Lower lobe of right lung (tissue), 2 donors: ENCODE measurements around the gene ANGPTL4. TPM values are rescaled to one million over a fixed set of nuclear protein-coding genes. Genes with fewer than 3 reads are reported as not detected.
"Not testable (repeated sequence)": the region's sequence is repeated elsewhere in the genome, so short reads cannot be mapped to it uniquely, and the experiment has no call there.

Experiments used
- ATAC-seq, 2 donors: fragments of 200-7000 bp; cut with Tn5 transposase; one replicate each; pipeline ENCODE4 v1.9.1; 2020 to 2022; ENCODE audit warnings: mild to moderate bottlenecking in 2 of 2, moderate library complexity in 2 of 2
- DNase-seq: peaks from one replicate; pipeline ENCODE4 v3.0.0-alpha.2; 2020
- H3K27ac ChIP-seq: fragments of 200-600 bp; one replicate; pipeline ENCODE4 v1.8.0; 2022
- H3K27me3 ChIP-seq: fragments of 200-600 bp; one replicate; pipeline ENCODE4 v1.8.0; 2022; ENCODE audit warnings: low read depth
- H3K36me3 ChIP-seq: fragments of 200-600 bp; one replicate; pipeline ENCODE4 v1.8.0; 2022; ENCODE audit warnings: mild to moderate bottlenecking
- H3K4me1 ChIP-seq: fragments of 200-600 bp; one replicate; pipeline ENCODE4 v1.8.0; 2022
- H3K4me3 ChIP-seq: fragments of 200-600 bp; one replicate; pipeline ENCODE4 v1.8.0; 2022; ENCODE audit warnings: mild to moderate bottlenecking
- H3K9me3 ChIP-seq: fragments of 200-600 bp; one replicate; pipeline ENCODE4 v1.8.0; 2022
- CTCF ChIP-seq: fragments of 200-600 bp; IDR thresholded peaks from one replicate; pipeline ENCODE4 v1.8.0; 2022; ENCODE audit warnings: antibody characterized with exemption, mild to moderate bottlenecking
- intact Hi-C: fragments of 100-400 bp; cut with DNase I; formaldehyde crosslinking; loops from one replicate; pipeline ENCODE4 v1.11.0; 2022
- long read RNA-seq: library from polyadenylated mRNA; unstranded; transcript quantifications from one replicate; pipeline ENCODE4 v2.0.0, GENCODE V29; 2021
- total RNA-seq: library from RNA; stranded (reverse); fragmentation: NEBNext Ultra II Directional; extraction: Animal tissue kit (Norgen Biotek cat#: 25700); gene quantifications from one replicate; pipeline ENCODE4 v1.2.1, GENCODE V29; 2021
- donor health status: DM: no; HTN: yes; CAD: no; lungs with severe emphysema.

The ANGPTL4 gene
- 11.0 TPM for total RNA-seq
- long read RNA-seq, transcript ANGPTL4-201 (7 exons, 1,879 nt) = major isoform, 11 of 27 reads
- long read RNA-seq, partial matches to known transcripts = 4 of 27 reads
- long read RNA-seq, other reads (novel, unspliced or antisense) = 11 of 27 reads

GRCh38 chr19:8363803-8364771 lies at the start of gene ANGPTL4:
Gene ANGPTL4 (plus strand): TSS chr19:8364155. CDS start chr19:8364322, 167 bp downstream.
- peaks cover 74% of the 10 kb centered on the region for H3K4me1 ChIP-seq
- H3K27ac ChIP-seq = peak within 1 kb of the TSS; percentile 77
- H3K36me3 ChIP-seq = peaks cover 2% of the 10 kb centered on the region
- ATAC-seq = peak; percentile 50 to 53
- no peak for TF ChIP-seq CTCF
- intact Hi-C loops = no loop called here
- peak within 1 kb of the TSS; percentile 64 for H3K4me3 ChIP-seq
- peaks cover 6% of the 10 kb centered on the region for H3K27me3 ChIP-seq
- no peaks in the 10 kb centered on the region for H3K9me3 ChIP-seq
- DNase-seq = peak; percentile 60

- peak overlapping the region; percentile 36 for H3K27ac ChIP-seq
- intact Hi-C loops = not testable (repeated sequence)
- DNase-seq = peak; percentile 16
These were observed 48.8 kb upstream of the ANGPTL4 start for GRCh38 chr19:8314981-8315640.

GRCh38 chr19:8316351-8317125 lies 47.4 kb upstream of the ANGPTL4 start:
- Histone ChIP-seq H3K27me3 (no peaks in the 10 kb centered on the region), H3K36me3 (peaks cover 52% of the 10 kb centered on the region), H3K27ac (no peak overlapping the region), H3K4me1 (peaks cover 26% of the 10 kb centered on the region), H3K9me3 (no peaks in the 10 kb centered on the region), H3K4me3 (no peak overlapping the region)
- ATAC-seq (no peak), DNase-seq (no peak)
- intact Hi-C loops = no loop called here
- TF ChIP-seq CTCF = no peak

More at GRCh38 chr19:8314981-8315640, 48.8 kb upstream of the ANGPTL4 start:
- Histone ChIP-seq H3K4me1 (peaks cover 23% of the 10 kb centered on the region), H3K36me3 (peaks cover 66% of the 10 kb centered on the region)
- not testable (repeated sequence) for H3K4me3 ChIP-seq, ATAC-seq, H3K9me3 ChIP-seq, H3K27me3 ChIP-seq

GRCh38 chr19:8318835-8319234 lies 45.1 kb upstream of the ANGPTL4 start:
- DNase-seq, H3K27me3 ChIP-seq, H3K27ac ChIP-seq, H3K9me3 ChIP-seq, intact Hi-C loops, ATAC-seq, H3K4me3 ChIP-seq: not testable (repeated sequence)
- Histone ChIP-seq H3K4me1 (peaks cover 33% of the 10 kb centered on the region), H3K36me3 (peaks cover 53% of the 10 kb centered on the region)

GRCh38 chr19:8319807-8320520 lies 44.0 kb upstream of the ANGPTL4 start:
- ATAC-seq (no peak), DNase-seq (no peak)
- peak overlapping the region; percentile 97 for H3K4me3 ChIP-seq
- H3K27me3 ChIP-seq = no peaks in the 10 kb centered on the region
- peak overlapping the region; percentile 91 for H3K27ac ChIP-seq
- H3K4me1 ChIP-seq = peaks cover 44% of the 10 kb centered on the region
- H3K36me3 ChIP-seq = peaks cover 53% of the 10 kb centered on the region
- intact Hi-C loops = no loop called here
- no peak for TF ChIP-seq CTCF
- H3K9me3 ChIP-seq = no peaks in the 10 kb centered on the region
